GM21526 (cell line): ENCODE data around the gene C19orf25.
"Not testable (repeated sequence)": the region's sequence is repeated elsewhere in the genome, so short reads cannot be mapped to it uniquely, and the experiment has no call there.

Experiments used
- ATAC-seq: cut with Tn5 transposase; IDR thresholded peaks from one replicate; pipeline ENCODE4 v1.9.1; 2021; ENCODE audit warnings: moderate library complexity; ENCODE audit not compliant: unreplicated experiment, low FRiP score

C19orf25 gene

GRCh38 chr19:1451916-1452801 lies 26.9 kb downstream of the C19orf25 start:
- no peak for ATAC-seq

- no peak for ATAC-seq
Observed at GRCh38 chr19:1450735-1451731, 28.0 kb downstream of the C19orf25 start.

- ATAC-seq, result no peak
Observed at GRCh38 chr19:1449467-1450442, 29.3 kb downstream of the C19orf25 start, which contains the start of gene APC2. APC2 (plus strand) TSS chr19:1450121; CDS start chr19:1453002, 2,881 bp downstream.

- ATAC-seq, result no peak
Observed at GRCh38 chr19:1447944-1448343, 31.1 kb downstream of the C19orf25 start.

GRCh38 chr19:1447504-1447903 lies 31.5 kb downstream of the C19orf25 start:
- no peak for ATAC-seq

GRCh38 chr19:1446713-1447481 lies 32.1 kb downstream of the C19orf25 start:
- ATAC-seq, result no peak

GRCh38 chr19:1445932-1446712 lies 32.9 kb downstream of the C19orf25 start:
- no peak for ATAC-seq

GRCh38 chr19:1445185-1445931 lies 33.7 kb downstream of the C19orf25 start:
- ATAC-seq, result peak; percentile 47

GRCh38 chr19:1441677-1442438 lies 37.2 kb downstream of the C19orf25 start:
- no peak for ATAC-seq

GRCh38 chr19:1441022-1441426 lies 38.0 kb downstream of the C19orf25 start:
- no peak for ATAC-seq

- no peak for ATAC-seq
Observed at GRCh38 chr19:1440418-1440801, 38.6 kb downstream of the C19orf25 start.

GRCh38 chr19:1439525-1440417 lies 39.2 kb downstream of the C19orf25 start:
- not testable (repeated sequence) for ATAC-seq

- no peak for ATAC-seq
Observed at GRCh38 chr19:1438933-1439354, 40.1 kb downstream of the C19orf25 start.

GRCh38 chr19:1438035-1438932 lies 40.7 kb downstream of the C19orf25 start, which contains the start of gene RPS15:
RPS15 (plus strand) TSS chr19:1438396; CDS start chr19:1438426, 30 bp downstream.
- ATAC-seq, result peak; percentile 61

- no peak for ATAC-seq
Observed at GRCh38 chr19:1437609-1438008, 41.4 kb downstream of the C19orf25 start.
